ENCODE data around the gene DSCAM. TPM values are rescaled to one million over a fixed set of nuclear protein-coding genes. Genes with fewer than 3 reads are reported as not detected.

Gene DSCAM
- total RNA-seq, 1 experiment from 2014 or later: not detected

DNA sequence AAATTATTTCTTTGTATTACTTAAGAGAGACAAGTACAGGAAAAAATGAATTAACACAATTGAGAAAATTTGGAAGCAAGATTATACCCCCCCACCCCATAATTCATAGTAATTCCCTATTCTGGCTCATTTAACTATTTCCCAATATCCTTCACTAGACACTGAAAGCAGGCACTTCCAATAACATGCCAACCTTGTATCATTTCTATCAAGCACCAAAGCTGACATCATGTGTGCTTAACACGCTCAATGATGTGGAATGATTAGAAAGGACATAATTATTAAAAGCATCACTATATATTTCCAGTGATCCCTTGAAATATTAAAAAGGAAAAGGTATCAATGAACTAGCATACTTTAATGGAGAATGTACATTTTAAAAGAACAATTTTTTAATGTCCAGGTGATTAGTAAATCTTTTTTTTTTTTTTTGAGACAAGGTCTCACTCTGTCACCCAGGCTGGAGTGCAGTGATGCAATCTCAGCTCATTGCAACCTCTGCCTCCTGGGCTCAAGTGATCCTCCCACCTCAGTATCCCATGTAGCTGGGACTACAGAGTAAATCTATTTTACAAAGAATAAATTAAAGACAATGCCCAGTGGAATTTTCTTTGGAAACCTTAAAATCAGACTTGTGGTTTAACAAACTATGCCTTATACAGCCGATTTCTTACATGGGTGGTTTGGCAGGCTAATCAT, 443.9 kb downstream of the DSCAM start (continued):
- TF ChIP-seq YY1 (IDR thresholded peaks at IDR 0.05; ENCODE audit: extremely low read depth, insufficient replicate concordance, low read depth, low read length) (no peak), CBX3 (IDR thresholded peaks at IDR 0.05; ENCODE audit: low read depth) (no peak), ZFX (IDR thresholded peaks at IDR 0.05) (no peak), CEBPB (IDR thresholded peaks at IDR 0.05; ENCODE audit: low read depth) (no peak)

- TF ChIP-seq ATF3 (IDR thresholded peaks at IDR 0.05): no peak
- TF ChIP-seq, protein P1, sequence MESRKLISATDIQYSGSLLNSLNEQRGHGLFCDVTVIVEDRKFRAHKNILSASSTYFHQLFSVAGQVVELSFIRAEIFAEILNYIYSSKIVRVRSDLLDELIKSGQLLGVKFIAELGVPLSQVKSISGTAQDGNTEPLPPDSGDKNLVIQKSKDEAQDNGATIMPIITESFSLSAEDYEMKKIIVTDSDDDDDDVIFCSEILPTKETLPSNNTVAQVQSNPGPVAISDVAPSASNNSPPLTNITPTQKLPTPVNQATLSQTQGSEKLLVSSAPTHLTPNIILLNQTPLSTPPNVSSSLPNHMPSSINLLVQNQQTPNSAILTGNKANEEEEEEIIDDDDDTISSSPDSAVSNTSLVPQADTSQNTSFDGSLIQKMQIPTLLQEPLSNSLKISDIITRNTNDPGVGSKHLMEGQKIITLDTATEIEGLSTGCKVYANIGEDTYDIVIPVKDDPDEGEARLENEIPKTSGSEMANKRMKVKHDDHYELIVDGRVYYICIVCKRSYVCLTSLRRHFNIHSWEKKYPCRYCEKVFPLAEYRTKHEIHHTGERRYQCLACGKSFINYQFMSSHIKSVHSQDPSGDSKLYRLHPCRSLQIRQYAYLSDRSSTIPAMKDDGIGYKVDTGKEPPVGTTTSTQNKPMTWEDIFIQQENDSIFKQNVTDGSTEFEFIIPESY (IDR thresholded peaks at IDR 0.05; ENCODE audit: extremely low read depth, insufficient replicate concordance, low read length): no peak
- TF ChIP-seq YY1 (IDR thresholded peaks at IDR 0.05; ENCODE audit: extremely low read depth, insufficient replicate concordance, low read depth, low read length): no peak
- TF ChIP-seq, protein P2, sequence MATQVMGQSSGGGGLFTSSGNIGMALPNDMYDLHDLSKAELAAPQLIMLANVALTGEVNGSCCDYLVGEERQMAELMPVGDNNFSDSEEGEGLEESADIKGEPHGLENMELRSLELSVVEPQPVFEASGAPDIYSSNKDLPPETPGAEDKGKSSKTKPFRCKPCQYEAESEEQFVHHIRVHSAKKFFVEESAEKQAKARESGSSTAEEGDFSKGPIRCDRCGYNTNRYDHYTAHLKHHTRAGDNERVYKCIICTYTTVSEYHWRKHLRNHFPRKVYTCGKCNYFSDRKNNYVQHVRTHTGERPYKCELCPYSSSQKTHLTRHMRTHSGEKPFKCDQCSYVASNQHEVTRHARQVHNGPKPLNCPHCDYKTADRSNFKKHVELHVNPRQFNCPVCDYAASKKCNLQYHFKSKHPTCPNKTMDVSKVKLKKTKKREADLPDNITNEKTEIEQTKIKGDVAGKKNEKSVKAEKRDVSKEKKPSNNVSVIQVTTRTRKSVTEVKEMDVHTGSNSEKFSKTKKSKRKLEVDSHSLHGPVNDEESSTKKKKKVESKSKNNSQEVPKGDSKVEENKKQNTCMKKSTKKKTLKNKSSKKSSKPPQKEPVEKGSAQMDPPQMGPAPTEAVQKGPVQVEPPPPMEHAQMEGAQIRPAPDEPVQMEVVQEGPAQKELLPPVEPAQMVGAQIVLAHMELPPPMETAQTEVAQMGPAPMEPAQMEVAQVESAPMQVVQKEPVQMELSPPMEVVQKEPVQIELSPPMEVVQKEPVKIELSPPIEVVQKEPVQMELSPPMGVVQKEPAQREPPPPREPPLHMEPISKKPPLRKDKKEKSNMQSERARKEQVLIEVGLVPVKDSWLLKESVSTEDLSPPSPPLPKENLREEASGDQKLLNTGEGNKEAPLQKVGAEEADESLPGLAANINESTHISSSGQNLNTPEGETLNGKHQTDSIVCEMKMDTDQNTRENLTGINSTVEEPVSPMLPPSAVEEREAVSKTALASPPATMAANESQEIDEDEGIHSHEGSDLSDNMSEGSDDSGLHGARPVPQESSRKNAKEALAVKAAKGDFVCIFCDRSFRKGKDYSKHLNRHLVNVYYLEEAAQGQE (IDR thresholded peaks at IDR 0.05; ENCODE audit: low read depth): no peak
- TF ChIP-seq ELF1 (IDR thresholded peaks at IDR 0.05; ENCODE audit: borderline replicate concordance, low read depth): no peak
- TF ChIP-seq SRF (IDR thresholded peaks at IDR 0.05; ENCODE audit: low read depth): no peak
- TF ChIP-seq SIN3A (IDR thresholded peaks at IDR 0.05; ENCODE audit: low read depth): no peak
- TF ChIP-seq JUND (IDR thresholded peaks at IDR 0.05): no peak
- TF ChIP-seq TCF7L2 (IDR thresholded peaks at IDR 0.05; ENCODE audit: borderline replicate concordance, extremely low read depth, insufficient read depth, insufficient read length): no peak
- no peak for TF ChIP-seq POLR2A (IDR thresholded peaks at IDR 0.05; ENCODE audit: borderline replicate concordance, extremely low read depth, insufficient read depth, insufficient read length)
- TF ChIP-seq SP1 (IDR thresholded peaks at IDR 0.05; ENCODE audit: low read depth): no peak
- no peak for TF ChIP-seq POLR2AphosphoS5 (IDR thresholded peaks at IDR 0.05; ENCODE audit: low read depth, low read length)
- no peaks in the 10 kb centered on the region for H4K20me1 ChIP-seq (ENCODE audit: insufficient read depth)
- no peak overlapping the region for H3K4me2 ChIP-seq (ENCODE audit: low read length)
- RAD21 ChIA-PET (ENCODE audit: low non-redundant PET in 1 of 2, low total read pairs in 2 of 2, uncharacterized antibody in 2 of 2, unreplicated experiment in 2 of 2): no interaction called here
- POLR2A ChIA-PET: no interaction called here
- no peak for ATAC-seq
- no peaks in the 10 kb centered on the region for H3K27me3 ChIP-seq (ENCODE audit: insufficient read depth, low read length)
- CTCF ChIA-PET: no interaction called here
- H3K4me3 ChIP-seq (replicated peaks in 1 of 2; ENCODE audit: low read depth in 1 of 2, low read length in 2 of 2): no peak overlapping the region
- no peak for DNase-seq (ENCODE audit: low read depth, low spot score)
- no peaks in the 10 kb centered on the region for H3K9me2 ChIP-seq (ENCODE audit: insufficient read depth)
- no peak overlapping the region for H2AFZ ChIP-seq (ENCODE audit: low read depth, low read length, poor library complexity, severe bottlenecking)
- H3K9ac ChIP-seq (ENCODE audit: low read length): no peak overlapping the region
- no peaks in the 10 kb centered on the region for H3K4me1 ChIP-seq (ENCODE audit: control insufficient read depth in 1 of 2, insufficient read depth in 2 of 2, low read length in 2 of 2)
- H3K27ac ChIP-seq (ENCODE audit: low read depth, low read length): no peak overlapping the region
- H3K79me2 ChIP-seq (ENCODE audit: insufficient read depth, low read length): no peaks in the 10 kb centered on the region
- H3K36me3 ChIP-seq (ENCODE audit: control insufficient read depth in 1 of 2, insufficient read depth in 2 of 2, low read length in 2 of 2): no peaks in the 10 kb centered on the region
- peaks cover 7 to 37% of the 10 kb centered on the region in 2 experiments; a peak in 3 of 4 replicates for H3K9me3 ChIP-seq (ENCODE audit: control insufficient read depth in 1 of 2, insufficient read depth in 1 of 2, low read depth in 1 of 2, low read length in 2 of 2)
- intact Hi-C loops (cut with micrococcal nuclease): no loop called here
- no TSS peak for BruUV-seq (replicated peaks)
Measured at GRCh38 chr21:40395732-40396131, 451.2 kb downstream of the DSCAM start.

Data from HCT116 (cell line).